NCI-H2227 (cell line): Measurements from ENCODE around the gene MTG1.
"Not testable (repeated sequence)": the region's sequence is repeated elsewhere in the genome, so short reads cannot be mapped to it uniquely, and the experiment has no call there.

ENCODE experiments used
- DNase-seq: peaks from one replicate; lab custom pipeline; 2025; ENCODE audit not compliant: unreplicated experiment; lab: John Stamatoyannopoulos, UW

MTG1 gene

DNA sequence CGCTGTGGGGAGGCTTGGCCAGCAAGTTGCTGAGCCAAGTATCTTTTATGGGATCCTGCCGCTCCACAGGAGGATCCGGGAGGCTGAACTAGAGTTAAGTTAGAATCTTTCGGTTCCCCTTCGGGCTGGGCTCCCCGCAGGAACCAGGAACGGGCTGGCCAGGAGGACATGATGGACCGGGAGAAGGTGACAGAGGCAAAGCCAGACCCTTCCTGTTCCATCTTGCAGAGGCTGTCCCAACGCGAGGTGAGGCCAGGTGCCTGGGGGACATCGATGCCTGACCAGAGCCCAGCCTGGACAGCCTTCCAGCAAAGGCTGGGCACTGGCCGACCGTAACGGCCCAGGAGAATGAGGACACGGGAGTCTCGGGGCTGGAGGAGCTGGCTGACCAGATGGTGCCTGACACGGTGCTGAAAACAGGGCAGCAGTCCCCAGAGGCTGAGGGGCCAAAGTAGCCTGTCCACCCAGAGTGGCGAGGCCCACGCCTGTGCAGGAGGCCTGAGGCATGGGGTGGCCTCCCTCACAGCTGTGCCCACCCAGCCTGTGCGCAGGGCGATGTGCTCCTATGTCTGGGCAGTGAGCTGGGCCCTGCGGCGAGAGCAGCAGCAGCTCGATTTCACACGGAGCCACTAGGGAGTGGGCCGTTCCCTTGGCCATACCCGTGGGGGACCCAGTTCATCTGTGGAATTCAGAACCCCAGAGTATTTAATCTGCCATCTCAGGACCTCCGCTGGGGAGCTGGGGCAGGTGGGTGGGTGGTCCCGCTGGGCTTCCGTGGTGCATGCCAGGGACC lies 16.7 kb upstream of the MTG1 start:
- no peak for DNase-seq

DNA sequence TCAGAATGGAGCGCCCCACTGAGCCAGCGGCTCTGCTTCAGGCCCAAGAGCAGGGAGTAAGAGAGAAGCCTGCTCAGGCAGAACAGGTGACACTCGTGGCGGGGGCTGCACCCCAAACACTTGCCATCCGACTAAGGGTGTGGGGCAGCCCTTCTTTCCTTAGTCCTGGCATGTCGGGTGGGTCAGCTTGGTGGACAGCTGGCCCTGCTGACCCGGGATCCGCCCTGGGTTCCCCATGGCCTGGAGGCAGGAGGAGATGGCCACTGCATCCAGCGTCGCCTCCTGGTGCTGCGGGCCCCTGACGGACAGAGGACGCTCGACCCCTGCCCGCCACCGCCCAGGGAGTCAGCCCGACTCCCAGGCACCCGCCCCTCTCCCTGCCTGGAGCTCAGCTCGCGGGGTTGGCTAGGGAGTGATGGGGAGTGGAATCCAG lies 16.1 kb upstream of the MTG1 start:
- no peak for DNase-seq

DNA sequence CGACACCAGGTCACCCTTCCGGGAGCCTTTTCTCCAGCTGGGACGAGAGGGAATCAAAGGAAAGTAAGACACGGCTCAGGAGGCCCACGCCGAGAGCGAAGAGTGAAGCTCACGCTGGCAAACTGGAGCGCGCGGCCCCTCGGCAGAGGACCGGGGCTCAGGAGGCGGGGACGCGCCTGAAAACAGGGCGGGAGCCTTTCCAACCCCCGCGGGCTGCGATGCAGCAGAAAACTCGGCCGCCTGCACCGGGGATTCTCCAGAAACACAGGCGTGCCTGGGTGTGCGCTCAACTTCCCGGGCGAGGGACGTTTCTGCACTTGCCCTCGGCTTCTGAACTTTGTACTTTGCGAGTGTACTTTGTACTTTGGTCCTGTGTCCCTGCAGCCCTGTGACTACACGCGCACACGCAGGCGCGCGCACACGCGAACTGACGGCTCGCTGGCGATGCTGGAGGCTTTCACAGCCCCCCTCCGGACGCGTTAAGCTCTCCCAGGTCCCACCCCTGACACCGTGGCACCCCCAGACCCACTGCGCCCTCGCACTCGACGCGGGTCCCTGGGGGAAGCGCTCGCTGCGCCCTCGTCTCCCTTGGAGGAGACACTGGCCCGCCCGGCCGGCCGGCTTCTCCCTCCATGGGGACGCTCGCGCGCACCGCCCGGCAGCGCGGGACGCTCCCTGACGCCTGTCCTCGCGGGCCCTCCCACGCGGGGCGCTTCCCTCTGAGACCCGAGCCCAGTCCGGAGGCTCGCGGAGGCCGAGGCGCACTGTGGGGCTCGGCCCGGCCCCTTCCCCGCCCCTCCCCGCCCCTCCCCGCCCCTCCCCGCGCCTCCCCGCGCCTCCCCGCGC lies 15.5 kb upstream of the MTG1 start:
- peak; percentile 58 for DNase-seq

DNA sequence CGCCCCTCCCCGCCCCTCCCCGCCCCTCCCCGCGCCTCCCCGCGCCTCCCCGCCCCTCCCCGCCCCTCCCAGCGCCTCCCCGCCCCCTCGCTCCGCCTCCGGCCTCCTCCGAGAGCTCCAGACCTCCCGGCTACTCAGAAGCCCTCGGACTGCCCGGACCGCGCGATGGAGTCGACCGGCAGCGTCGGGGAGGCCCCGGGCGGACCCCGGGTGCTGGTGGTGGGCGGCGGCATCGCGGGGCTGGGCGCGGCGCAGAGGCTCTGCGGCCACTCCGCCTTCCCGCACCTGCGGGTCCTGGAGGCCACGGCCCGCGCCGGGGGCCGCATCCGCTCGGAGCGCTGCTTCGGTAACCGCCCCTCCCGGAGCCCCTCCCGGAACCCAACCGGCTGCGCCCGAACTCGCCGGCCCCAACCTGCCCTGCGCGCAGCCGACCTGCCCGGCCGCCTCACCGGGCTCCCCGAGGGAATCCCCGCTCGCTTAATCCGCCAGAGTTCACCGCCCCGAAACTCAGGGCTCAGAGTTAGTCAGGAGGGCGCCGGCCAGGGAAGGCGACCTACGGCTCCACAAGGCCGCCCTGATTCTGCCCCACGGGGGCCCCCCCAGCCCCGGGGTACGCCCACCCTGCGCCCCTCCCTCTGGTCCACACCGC lies 14.7 kb upstream of the MTG1 start, which contains the start of gene PAOX:
Gene PAOX, plus strand, starts transcription at position 111 of the 649 bp plus-strand sequence. Its CDS starts 55 bp downstream, at position 166.
- DNase-seq, result peak; percentile 49

DNA sequence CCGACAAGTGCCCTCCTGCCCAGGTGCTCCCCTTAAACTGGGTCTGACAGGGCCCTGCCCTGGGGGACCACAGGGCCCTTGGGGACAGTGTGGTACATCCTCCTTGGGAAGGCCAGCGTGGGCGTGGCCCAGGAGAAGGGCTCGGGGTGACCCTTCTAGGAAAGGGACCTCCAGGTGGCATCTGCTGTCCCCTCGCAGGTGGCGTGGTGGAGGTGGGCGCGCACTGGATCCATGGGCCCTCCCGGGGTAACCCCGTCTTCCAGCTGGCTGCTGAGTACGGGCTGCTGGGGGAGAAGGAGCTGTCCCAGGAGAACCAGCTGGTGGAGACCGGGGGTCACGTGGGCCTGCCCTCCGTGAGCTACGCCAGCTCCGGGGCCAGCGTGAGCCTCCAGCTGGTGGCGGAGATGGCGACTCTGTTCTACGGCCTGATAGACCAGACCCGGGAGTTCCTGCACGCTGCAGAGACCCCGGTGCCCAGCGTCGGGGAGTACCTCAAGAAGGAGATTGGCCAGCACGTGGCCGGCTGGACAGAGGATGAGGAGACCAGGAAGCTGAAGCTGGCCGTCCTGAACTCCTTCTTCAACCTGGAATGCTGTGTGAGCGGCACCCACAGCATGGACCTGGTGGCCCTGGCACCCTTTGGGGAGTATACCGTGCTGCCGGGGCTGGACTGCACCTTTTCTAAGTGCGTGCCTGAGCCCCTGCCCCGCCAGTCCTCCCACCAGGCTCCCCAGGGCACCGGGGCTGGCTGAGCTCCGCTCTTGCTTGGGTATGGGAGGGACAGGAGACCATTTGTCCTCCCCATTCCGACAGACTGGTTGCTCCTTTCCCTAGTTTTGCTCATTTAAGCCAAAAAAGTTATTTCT lies 13.9 kb upstream of the MTG1 start:
- DNase-seq, result no peak

DNA sequence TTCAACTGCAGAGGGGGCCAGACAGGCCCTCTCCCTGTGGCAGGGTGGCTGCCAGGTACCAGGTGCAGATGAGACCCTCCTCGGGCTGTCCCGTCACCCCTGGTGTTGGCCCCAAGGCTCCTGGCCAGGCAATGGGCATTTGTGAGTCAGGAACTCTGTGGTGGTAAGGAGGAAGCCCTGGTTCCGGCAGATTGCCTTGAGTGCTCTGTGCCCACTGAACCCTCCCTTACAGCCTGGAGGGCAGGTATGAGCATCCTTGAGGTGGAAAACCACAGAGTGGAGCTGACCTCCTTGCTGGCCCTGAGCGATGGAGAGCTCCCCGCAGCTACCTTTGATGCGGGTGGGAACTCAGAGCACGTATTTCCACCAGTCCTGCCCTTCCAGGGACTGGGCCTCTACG lies 12.9 kb upstream of the MTG1 start:
- no peak for DNase-seq

DNA sequence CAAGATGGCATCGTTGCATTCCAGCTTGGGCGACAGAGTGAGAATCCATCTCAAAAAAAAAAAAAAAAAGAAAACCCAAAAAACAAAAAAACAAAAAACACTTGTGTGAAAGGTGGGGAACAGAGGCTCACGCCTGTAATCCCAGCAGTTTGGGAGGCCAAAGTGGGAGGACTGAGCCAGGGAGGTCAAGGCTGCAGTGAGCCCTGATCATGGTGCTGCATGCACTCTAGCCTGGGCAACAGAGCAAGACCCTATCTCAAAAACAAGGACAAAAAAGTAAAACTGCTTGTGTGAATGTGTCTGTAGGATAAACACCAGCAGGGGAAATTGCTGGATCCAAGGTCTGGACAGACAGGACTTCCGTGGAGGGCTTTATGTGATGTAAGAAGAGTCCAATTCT lies 10.4 kb upstream of the MTG1 start:
- no peak for DNase-seq

DNA sequence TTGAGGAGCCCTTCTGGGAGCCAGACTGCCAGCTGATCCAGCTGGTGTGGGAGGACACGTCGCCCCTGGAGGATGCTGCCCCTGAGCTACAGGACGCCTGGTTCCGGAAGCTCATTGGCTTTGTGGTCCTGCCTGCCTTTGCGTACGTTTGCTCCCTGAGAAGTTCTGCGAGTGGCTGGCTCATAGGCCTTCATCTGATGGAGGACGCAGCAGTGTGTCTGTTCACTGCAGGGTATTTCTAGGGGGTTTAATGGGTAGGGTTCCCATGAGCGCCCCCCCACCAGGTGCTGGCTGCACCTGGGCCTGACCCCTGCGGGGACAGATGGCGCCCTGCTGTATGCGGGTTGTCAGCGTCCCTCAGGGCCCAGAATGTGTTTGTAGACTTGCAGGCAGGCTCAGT lies 9.9 kb upstream of the MTG1 start:
- DNase-seq, result no peak

DNA sequence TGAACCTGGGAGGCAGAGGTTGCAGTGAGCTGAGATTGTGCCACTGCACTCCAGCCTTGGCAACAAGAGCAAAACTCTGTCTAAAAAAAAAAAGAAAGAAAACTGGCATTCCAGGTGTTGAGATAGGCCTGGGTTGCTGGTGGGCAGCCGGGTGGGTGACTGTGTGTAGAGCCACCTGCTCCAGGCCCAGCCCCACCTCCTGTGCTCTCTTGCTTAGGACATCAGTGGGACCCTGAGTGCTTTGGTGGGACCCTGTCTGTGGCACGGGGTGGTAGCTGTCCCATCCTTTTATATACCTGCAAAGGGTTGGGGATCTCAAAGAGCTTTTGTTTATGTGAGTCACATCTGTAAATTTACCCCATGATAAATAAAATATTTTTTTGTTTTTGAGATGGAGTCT lies 8.7 kb upstream of the MTG1 start:
- no peak for DNase-seq

DNA sequence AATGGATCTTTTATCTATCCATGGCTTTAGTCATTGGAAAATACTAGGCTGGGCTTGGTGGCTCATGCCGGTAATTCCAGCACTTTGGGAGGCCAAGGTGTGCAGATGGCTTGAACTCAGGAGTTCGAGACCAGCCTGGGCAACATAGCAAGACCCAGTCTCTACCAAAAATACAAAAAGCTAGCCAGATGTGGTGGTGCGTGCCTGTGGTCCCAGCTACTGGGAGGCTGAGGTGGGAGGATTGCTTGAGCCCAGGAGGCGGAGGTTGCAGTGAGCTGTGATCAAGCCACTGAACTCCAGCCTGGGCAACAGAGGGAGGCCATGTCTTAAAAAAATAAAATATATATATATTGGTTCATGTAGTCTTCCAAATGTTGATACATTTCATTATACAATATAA lies 7.0 kb upstream of the MTG1 start:
- not testable (repeated sequence) for DNase-seq

DNA sequence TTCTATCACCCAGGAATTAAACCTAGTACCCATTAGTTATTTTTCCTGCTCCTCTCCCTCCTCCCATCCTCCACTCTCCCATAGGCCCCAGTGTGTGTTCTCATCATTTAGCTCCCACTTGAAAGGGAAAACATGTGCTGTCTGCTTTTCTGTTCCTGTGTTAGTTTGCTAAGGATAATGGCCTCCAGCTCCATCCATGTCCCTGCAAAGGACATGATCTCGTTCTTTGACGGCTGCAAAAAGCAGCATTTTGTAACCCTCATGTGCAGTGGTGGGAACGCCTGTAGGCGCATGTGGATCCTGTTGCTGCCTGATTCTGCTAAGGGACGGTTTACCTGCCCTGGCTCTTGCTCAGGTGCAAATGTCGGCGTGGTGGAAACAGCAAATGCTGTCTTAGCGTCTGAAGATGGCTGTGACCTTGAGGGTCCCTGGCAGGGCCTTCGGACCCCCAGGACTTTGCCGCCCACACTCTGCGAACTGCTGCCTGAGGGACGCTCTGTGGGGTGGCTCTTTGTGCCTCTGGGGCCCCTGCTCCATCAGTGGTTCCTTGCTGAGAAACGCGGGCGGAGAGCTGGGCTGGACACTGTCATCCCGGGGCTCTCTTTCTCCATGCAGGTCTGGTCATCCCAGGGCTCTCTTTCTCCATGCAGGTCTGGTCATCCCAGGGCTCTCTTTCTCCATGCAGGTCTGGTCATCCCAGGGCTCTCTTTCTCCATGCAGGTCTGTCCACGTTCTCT lies 5.6 kb upstream of the MTG1 start:
- no peak for DNase-seq

DNA sequence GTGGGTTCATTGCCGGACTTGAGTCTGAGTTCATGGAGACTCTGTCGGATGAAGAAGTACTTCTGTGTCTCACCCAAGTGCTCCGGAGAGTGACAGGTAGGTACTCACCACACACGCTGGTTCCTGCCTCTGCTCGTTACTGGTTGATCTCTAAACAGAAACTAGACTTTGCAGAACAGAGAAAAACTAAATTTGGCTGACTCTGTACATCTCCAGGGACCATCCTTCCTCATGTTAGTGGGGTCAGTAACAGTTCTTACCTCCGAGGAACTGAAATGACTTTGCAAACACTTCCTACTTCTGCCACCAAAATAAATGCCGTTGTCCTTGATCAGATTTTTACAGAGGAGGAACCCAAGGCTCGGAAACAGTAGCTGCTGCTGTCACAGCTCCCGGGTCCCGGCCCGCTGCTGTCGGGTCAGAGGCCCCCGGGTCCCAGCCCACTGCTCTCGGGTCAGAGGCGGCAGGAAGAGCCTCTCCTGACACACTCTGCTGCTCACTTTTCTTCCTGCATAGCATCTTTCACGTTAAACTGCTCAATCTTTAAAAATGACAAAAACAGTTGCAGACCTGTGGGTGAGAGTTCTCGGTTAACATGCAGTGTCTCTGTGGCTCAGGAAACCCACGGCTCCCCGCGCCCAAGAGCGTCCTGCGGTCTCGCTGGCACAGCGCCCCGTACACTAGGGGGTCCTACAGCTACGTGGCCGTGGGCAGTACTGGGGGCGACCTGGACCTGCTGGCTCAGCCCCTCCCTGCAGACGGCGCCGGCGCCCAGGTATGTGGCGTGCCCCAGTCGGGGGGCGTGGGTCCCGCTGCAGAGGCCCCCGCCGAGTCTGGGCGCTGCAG lies 4.8 kb upstream of the MTG1 start:
- no peak for DNase-seq

DNA sequence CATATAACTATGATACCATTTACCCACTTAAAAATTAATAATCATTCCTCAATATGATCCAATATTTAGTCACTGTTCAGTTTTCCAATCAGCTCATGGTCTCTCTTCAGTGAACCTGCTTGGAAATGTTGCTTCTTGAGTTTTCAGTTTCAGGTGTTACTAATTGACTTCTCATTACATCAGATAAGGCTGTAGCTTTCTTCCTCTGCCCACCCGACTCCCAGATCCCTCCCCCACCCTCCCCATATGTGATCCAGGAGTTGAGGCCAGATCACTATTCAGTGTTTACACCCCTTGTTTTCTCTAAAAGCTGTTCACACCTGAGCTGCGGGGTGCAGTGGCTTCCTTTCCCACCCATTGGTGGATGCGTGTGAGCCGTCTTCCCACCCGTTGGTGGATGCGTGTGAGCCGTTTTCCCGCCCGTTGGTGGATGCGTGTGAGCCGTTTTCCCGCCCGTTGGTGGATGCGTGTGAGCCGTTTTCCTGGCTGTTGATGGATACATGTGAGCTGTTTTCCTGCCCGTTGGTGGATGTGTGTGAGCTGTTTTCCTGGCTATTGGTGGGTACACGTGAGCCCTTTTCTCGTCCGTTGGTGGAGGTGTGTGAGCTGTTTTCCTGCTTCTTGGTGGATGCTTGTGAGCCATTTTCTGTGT lies 3.2 kb upstream of the MTG1 start:
- no peak for DNase-seq

DNA sequence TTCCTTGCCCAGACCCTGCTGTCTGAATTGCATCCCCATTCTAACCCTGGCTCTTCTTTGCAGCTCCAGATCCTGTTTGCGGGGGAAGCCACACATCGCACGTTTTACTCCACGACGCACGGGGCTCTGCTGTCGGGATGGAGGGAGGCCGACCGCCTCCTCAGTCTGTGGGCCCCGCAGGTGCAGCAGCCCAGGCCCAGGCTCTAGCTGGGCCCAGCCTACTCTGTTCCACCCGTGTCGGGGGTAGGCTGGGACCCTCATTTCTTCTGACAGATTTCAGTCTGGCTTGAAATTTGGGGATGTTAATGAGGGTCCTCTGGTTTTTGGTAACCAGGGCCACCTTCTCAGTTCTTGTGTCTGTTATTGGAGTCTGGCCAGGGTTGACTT lies 2.7 kb upstream of the MTG1 start:
- DNase-seq, result no peak

DNA sequence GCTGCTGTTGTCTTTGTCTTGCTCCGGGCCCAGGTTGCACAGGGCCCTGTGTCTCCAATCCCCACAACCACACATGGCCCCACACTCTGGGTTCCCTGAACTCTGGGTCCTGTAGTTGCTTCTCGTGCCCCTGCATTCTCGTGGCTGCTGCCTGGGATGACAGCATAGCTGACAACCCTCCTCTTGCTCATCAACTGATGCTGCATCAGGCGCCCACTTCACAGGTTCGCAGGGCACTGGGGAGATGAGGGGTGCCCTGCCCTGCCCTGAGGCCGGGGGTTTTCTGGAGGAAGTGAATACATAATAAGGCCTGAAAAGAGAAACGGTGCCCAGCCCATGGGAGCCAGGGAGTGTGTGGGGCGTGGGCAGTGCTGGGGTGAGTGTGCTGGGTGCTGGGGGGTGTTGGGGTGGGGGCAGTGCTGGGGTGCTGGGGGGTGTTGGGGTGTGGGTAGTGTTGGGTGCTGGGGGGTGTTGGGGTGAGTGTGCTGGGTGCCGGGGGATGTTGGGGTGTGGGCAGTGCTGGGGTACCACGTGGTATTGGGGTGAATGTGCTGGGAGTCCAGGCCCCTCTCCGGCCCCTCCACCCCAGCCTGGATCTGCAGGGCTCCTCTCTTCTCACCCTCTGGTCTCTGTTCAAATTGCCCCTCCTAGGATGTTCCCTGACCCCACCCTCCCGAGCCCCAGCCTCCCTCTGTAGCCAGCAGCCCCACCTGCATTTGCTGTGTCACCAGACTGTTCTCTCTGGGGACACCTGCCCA lies 2.0 kb upstream of the MTG1 start:
- no peak for DNase-seq

DNA sequence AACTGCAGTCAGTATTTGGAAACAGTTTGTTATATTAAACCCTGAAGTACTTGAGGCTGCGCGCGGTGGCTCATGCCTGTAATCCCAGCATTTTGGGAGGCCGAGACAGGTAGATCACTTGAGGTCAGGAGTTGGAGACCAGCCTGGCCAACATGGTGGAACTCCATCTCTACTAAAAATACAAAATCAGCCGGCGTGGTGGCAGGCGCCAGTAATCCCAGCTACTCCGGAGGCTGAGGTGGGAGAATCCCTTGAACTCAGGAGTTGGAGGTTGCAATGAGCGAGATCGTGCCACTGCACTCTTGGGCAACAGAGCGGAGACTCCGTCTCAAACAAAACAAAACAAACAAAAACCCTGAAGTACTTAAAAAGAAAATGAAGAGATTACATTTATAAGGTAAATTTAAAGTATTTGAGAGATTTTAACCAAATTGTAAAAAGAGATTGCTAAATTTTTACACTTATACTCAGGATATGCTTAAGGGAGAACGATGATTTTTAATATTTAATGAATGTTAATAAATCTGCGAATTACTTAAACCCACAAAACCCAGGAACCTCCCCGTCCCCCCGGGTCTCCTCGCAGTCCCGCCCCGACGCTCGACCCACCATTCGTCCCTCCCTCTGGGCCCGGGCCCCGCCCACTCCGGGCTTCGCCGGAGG lies 425 bp upstream of the MTG1 start:
- DNase-seq, result no peak

DNA sequence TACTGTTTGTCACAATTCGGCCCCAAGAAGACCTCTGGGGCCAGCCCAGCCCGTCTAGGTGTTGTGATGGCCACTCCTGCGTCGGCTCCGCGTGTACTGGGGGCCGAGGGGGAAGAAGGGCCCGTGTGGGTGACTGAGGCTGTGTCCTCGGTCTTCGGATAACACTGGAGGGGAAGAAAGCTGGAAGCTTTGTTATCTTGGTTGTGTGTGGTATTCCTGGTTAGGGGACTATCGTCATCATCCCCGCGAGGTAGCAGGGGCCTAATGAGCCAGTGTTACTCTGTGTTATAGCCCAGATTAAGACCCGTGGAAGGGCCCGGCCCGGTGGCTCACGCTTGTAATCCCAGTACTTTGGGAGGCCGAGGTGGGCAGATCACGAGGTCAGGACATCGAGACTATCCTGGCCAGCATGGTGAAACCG lies 854 bp downstream of the MTG1 start:
- no peak for DNase-seq
